HG03442 (cell line): ENCODE results near the gene TP53BP2.

Experiments used
- ATAC-seq: cut with Tn5 transposase; IDR thresholded peaks from one replicate; pipeline ENCODE4 v1.9.1; 2021; ENCODE audit warnings: mild to moderate bottlenecking, moderate library complexity; ENCODE audit not compliant: unreplicated experiment

The TP53BP2 gene

DNA sequence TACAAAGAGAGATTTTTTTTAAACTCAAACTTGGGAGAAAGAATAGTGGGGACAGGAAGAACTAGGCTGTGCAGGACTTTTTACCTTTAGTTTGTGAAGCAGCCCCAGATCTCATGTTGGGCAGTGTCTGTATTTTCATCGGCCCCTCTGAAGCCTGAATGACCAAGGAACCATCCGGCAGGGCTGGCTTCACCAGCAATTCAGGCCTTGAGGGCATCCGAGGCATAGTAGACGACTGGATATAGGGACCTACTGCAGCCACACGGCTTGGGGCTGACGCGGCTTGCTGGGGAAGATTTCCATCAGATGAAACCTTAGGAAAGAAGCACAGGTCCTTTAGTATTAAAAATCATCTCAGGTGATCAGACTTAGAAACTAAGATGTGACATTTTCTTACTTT lies 43.7 kb downstream of the TP53BP2 start:
- no peak for ATAC-seq

DNA sequence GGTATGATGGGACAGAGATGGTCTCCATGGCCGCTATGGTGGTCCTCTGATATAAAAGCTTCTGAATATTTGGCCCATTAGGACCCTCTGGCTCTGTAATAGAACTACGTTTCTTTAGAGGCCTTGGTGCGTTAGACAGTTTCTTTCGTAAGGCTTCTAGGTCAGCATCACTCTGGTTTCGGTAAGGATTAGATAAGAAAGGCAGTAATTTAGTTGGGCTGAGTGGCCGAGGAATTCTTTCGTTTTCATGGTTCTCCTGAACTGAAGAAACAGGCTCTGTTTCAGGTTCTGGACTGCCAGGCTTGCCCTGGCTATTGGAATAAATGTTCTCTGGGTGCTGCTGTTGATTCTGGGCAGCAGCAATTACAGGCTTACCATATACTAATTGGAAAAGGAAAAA lies 49.5 kb downstream of the TP53BP2 start:
- no peak for ATAC-seq

DNA sequence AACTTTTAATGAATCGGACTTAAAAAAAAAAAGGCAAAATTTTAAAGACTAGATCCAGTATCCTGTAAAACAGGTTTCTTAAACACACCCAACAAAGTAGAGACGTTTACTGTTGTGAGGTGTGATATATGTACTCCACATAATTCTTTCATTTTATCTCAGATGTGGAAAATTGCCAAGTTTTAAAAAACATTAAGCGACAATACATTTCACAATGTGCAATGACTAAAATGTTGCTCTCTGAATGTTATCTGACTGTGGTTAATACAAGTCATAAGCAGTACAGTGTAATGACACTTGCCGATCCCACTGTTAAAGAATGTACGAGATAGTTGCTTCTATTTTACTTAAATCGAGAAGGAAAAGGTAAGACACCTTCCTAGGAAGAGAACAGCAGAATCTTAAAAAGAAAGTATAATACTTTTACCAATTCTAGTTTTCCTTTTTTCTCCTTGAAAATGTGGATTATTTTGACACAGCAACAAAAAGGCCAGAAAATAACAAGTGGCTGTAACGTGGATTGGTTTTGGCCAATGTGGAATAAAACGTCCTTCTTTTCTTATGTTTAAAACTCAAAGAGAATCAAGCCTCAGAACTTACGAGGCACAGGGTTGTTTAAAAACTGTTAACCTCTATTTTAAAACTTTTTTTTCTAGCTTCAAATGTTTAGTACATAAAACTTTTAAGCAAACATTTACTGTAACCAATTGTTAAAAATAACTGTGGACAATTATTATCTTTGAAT lies 51.4 kb downstream of the TP53BP2 start:
- ATAC-seq: no peak

- ATAC-seq: no peak
These were observed 52.0 kb downstream of the TP53BP2 start for GRCh38 chr1:223793716-223794115.

GRCh38 chr1:223792046-223792445 lies 53.7 kb downstream of the TP53BP2 start:
- ATAC-seq: no peak

GRCh38 chr1:223788746-223789415 lies 56.9 kb downstream of the TP53BP2 start:
- no peak for ATAC-seq

DNA sequence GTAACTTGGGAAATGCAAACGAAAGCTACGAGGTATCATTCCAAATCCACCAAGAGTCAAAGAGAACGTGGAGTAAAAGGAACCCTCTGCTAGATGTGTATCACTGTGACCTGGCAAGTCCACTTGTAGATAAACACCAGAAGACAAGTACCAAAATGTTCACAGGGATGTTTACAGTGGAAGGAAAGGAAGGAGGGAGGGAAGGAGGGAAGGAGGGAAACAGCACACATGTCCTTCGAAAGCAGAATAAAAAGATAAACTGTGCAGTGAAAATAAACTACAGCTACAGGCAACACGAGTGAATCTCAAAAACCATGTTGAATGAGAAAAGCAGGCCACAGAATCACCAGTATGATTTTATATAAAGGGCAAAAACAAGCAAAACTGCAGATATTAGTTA lies 59.9 kb downstream of the TP53BP2 start:
- no peak for ATAC-seq

- no peak for ATAC-seq
These were observed 61.2 kb downstream of the TP53BP2 start for GRCh38 chr1:223784541-223784940.

DNA sequence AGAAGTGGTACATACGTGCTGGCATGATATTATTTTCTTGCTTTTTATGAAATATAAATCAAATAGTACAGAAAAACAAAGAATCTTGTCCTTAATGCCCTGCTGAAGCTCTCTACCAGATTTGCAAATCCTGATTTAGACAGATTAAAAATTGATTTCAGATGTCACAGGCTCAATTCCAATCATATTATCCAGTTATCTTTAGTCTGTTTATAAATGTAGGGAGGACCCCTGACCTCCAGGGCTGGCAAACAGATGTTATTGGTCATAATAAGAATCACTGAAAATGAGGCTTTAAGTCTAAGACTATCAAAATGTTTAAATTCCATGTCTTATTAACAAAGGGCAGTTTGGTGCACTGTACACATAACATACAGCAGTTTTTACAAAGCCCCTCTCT lies 62.1 kb downstream of the TP53BP2 start:
- no peak for ATAC-seq

DNA sequence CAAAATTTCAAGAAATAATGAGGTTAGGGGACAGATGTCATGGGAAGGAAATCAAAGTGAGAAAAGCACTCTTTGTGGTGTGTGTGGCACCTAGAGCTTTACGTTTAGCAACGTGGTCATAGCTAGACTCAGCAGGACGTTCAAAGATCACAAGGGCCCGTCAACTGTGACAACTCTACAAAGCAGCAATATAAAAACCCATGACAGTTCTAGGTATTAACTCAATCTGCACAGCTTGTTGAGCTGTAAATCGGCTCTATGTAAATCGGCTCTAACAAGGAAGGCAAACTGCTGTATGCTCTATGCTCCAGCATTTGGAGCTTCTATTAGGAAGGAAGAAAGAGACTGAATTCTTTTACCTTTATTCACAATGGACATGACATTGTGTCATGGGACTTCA lies 64.8 kb downstream of the TP53BP2 start:
- no peak for ATAC-seq

DNA sequence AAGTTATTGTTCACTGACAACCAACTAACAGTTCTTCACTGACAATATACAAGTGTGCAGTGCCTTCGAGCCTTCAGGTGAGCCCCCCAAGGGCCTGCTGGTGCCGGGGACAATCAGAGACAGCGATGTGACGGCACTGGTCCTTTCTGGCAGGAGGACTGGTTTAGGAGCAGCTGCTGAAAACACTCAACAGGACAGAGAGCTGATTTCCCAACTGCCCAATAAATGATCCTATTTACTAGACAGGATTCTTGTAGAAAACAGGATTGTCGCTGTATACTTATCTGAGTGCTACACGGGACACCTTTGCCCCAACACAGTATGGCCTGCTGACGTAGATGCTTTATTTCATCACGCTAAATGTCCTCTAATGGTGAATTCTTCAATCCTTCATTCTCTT lies 65.4 kb downstream of the TP53BP2 start:
- no peak for ATAC-seq

- no peak for ATAC-seq
These were observed 68.8 kb downstream of the TP53BP2 start for GRCh38 chr1:223776826-223777454.

- ATAC-seq: no peak
These were observed 69.5 kb downstream of the TP53BP2 start for GRCh38 chr1:223776075-223776814.

- no peak for ATAC-seq
These were observed 70.1 kb downstream of the TP53BP2 start for GRCh38 chr1:223775711-223776074.

DNA sequence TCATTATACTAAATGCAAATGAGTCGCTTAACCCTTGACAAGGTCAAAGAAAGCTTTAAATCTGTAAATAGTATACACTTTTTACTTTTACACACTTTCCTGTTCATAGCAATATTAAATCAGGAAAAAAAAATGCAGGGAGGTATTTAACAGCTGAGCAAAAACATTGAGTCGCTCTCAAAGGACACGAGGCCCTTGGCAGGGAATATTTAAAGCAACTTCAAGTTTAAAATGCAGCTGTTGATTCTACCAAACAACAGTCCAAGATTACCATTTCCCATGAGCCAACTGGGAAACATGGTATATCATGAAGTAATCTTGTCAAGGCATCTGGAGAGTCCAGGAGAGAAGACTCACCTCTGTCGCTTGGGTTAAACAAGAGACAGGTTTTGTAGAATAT lies 70.7 kb downstream of the TP53BP2 start:
- ATAC-seq: no peak

DNA sequence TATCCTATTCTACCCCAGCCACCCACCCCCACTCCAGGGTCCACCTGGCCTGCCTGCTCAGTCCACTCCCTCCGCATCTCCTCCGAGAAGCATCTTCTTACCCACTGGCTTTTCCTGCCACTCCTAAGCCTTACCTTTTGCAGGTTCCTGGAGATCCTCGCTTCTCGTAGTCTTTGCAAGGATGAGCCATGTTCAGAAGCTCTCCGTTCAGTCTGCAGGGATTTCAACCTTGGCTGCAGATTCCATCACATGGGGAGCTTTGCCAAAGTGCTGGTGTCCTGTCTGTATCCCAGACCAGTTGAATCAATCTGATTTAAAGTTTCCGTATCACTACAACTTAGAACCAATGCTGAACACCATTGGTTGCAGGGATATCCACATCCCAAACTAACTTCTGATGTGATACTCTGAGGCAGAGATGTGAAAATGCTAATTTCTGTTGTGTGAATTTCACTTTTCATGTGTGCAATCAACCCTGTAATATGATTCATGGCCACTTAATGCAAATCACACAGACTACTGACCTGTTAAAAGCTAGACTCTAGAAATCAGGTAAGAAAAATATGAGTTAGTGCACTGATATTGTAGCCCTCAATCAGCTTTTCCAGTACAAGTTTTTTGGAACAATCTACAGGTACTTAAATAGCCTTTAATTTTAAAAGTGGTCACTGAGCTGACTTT lies 71.5 kb downstream of the TP53BP2 start:
- no peak for ATAC-seq

GRCh38 chr1:223772771-223773160 lies 73.0 kb downstream of the TP53BP2 start:
- no peak for ATAC-seq

DNA sequence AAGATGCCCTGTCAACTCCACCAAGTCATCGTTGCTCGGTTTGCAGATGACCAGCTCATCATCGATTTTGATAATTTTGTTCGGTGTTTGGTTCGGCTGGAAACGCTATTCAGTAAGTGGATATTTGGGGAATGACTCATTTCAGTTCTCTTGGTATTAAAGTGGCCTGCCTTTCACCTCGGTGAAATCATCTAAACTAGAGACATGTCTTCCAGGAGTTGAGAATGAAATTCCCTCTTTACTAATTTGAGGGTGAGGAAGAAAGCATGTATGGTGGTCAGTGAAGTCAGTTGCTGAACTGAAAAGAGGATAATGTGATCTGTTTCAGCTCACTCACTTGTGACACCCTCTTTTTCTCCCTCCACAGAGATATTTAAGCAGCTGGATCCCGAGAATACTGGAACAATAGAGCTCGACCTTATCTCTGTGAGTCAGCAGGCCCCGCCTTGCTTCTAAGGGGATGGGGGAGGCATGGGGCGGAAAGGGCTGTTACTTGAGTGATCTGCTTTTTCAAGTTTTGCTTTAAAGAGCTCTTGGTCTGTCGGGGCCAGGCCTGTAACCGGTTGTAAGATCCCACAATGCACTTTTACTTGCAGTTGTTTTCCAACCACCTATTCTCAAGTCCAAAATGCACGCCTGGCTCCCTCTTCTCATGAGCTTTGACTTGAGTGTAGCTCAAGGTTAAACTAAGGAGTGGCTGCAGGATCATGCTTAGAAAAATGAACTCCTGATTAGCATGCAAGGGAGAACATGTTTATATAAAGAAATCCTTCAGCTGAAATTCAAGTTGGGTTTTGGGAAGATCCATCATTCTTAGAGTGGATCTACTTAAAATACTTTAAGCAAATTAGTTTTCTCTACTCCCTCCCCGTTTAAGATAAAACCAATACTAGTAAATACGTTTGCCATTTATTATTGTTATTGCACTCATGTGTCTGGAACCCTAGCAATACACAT lies 73.7 kb downstream of the TP53BP2 start:
- ATAC-seq: peak; percentile 37

DNA sequence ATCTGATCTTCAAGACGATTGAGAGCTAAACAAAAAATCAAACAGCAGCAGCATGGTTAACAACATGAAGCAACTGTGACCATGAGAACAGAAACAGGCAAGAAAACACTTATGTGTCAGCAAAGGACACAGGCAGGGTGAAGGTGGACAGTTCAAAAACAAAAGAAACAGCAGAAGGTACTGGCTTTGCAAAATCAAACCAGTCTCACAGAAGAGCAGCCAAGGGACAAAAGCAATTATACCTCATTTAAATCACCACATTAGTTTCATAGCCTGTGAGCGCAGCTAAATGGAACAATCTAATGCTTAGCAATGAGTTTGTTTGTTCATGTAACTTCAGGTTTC lies 74.3 kb downstream of the TP53BP2 start:
- peak; percentile 34 for ATAC-seq
